Measurements from ENCODE around the gene KIAA0930. TPM values are rescaled to one million over a fixed set of nuclear protein-coding genes. Genes with fewer than 3 reads are reported as not detected.

The KIAA0930 gene
- total and polyA plus RNA-seq, 2 of the 4 experiments (the other 2 are of a cell fraction): 25.3 to 34.1 TPM

- Histone ChIP-seq H3K23ac (ENCODE audit: low read depth, low read length) (no peak overlapping the region), H3K27ac (ENCODE audit: insufficient read depth, low read length) (no peak overlapping the region), H2AFZ (replicated peaks; ENCODE audit: low read length, poor library complexity) (no peak overlapping the region), H4K20me1 (ENCODE audit: insufficient read depth, low read length) (no peaks in the 10 kb centered on the region), H2AK9ac (replicated peaks; ENCODE audit: low read depth, low read length, poor library complexity) (no peak overlapping the region), H3K4ac (ENCODE audit: low read depth, low read length) (no peak overlapping the region), H3K18ac (ENCODE audit: low read depth, low read length) (no peak overlapping the region), H3K9me3 (ENCODE audit: control insufficient read depth, insufficient read depth, low read length) (peaks cover 3% of the 10 kb centered on the region; the same call in 1 of the 2 replicates), H2BK5ac (ENCODE audit: low read depth, low read length, poor library complexity, severe bottlenecking) (no peak overlapping the region), H3K9ac (ENCODE audit: low read depth, low read length) (no peak overlapping the region), H2BK120ac (ENCODE audit: low read depth, low read length) (no peak overlapping the region), H3K4me2 (ENCODE audit: low read depth, low read length) (no peak overlapping the region), H3K9me1 (ENCODE audit: insufficient read depth, low read length) (no peaks in the 10 kb centered on the region), H4K91ac (ENCODE audit: insufficient read depth, low read depth, low read length) (no peak overlapping the region), H3K79me1 (ENCODE audit: low read depth in 1 of 2, low read length in 2 of 2) (no peaks in the 10 kb centered on the region), H3K36me3 (ENCODE audit: control insufficient read depth, insufficient read depth, low read length) (no peaks in the 10 kb centered on the region), H4K8ac (ENCODE audit: low read depth in 2 of 2, low read length in 2 of 2) (no peak overlapping the region), H3K27me3 (ENCODE audit: control insufficient read depth, insufficient read depth, low read length) (no peaks in the 10 kb centered on the region), H2BK20ac (ENCODE audit: low read depth, low read length) (no peak overlapping the region), H3K14ac (replicated peaks; ENCODE audit: low read depth, low read length) (no peak overlapping the region), H3K4me3 (ENCODE audit: insufficient read depth, low read depth, low read length) (no peak overlapping the region), H3K56ac (ENCODE audit: extremely low read depth, insufficient read depth, low read length) (no peak overlapping the region), H2AK5ac (ENCODE audit: low read depth, low read length) (no peak overlapping the region), H3K4me1 (ENCODE audit: control insufficient read depth, insufficient read depth, low read length) (peaks cover 2% of the 10 kb centered on the region; the same call in 1 of the 2 replicates), H4K5ac (ENCODE audit: low read depth, low read length) (no peak overlapping the region), H2BK15ac (ENCODE audit: low read depth, low read length) (no peak overlapping the region)
- ChIA-PET CTCF (interaction anchor here (1.0 to 1.1 kb wide), 2 partner anchors 16 to 161 kb away, joined by 3 read pairs; no protein-coding TSS in a partner anchor), POLR2A (ENCODE audit: unreplicated experiment) (no interaction called here)
- 66% methylated on average over 8 of the region's 13 CpGs; no CpG with 5 or more reads in 1 of the 2 experiments for WGBS, 2 experiments (ENCODE audit: extremely low coverage in 2 of 2, insufficient read length in 1 of 2)
- no peak for TF ChIP-seq MAFK (IDR thresholded peaks at IDR 0.05; ENCODE audit: low read depth, low read length)
- no peak for TF ChIP-seq CHD1 (IDR thresholded peaks at IDR 0.05; ENCODE audit: low read depth, low read length)
- TF ChIP-seq NFE2L2 (IDR thresholded peaks at IDR 0.05; ENCODE audit: low read depth, low read length): no peak
- no peak for TF ChIP-seq ELK1 (IDR thresholded peaks at IDR 0.05; ENCODE audit: borderline replicate concordance, low read depth, low read length)
- no peak for TF ChIP-seq FOS (IDR thresholded peaks at IDR 0.05; ENCODE audit: low read depth, low read length)
- TF ChIP-seq POLR2A (IDR thresholded peaks at IDR 0.05; ENCODE audit: low read depth, low read length): no peak
- no peak for TF ChIP-seq RAD21 (IDR thresholded peaks at IDR 0.05; ENCODE audit: low read length)
- TF ChIP-seq CTCF (conservative IDR thresholded peaks at IDR 0.05; ENCODE audit: low read depth, low read length): no peak
- TF ChIP-seq RFX5 (IDR thresholded peaks at IDR 0.05; ENCODE audit: low read depth, low read length): no peak
- TF ChIP-seq RCOR1 (IDR thresholded peaks at IDR 0.05; ENCODE audit: insufficient replicate concordance, low read length): no peak
- no peak for TF ChIP-seq CEBPB (IDR thresholded peaks at IDR 0.05; ENCODE audit: low read depth, low read length)
- no peak for TF ChIP-seq MAZ (IDR thresholded peaks at IDR 0.05; ENCODE audit: borderline replicate concordance, low read depth, low read length)
- no peak for TF ChIP-seq BHLHE40 (IDR thresholded peaks at IDR 0.05; ENCODE audit: low read depth, low read length)
- no peak for TF ChIP-seq USF2 (IDR thresholded peaks at IDR 0.05; ENCODE audit: low read depth, low read length)
- TF ChIP-seq SMC3 (IDR thresholded peaks at IDR 0.05; ENCODE audit: low read depth, low read length): no peak
- DNase-seq: no peak
- dilution Hi-C loops (cut with HindIII; ENCODE audit: low sequenced_read_pairs, unreplicated experiment) (no loop called here), in situ Hi-C loops (cut with MboI; ENCODE audit: low sequenced_read_pairs) (loop anchor here (5.0 kb wide), 1 partner anchor 160 kb away; no protein-coding TSS in a partner anchor), intact Hi-C loops (cut with micrococcal nuclease) (loop anchor here (5.0 kb wide), 2 partner anchors 90 to 285 kb away; no protein-coding TSS in a partner anchor)
- no peak for ATAC-seq (ENCODE audit: low read depth)
- no TSS peak for BruUV-seq (replicated peaks)
Measured at GRCh38 chr22:45262195-45262930, 21.7 kb upstream of the KIAA0930 start.
